SH-SY5Y (cell line): Measurements from ENCODE around the gene PMPCB.

Experiments
- GATA2 ChIP-seq: IDR thresholded peaks from 2 replicates; pipeline ENCODE4 v1.6.1; 2011; ENCODE audit warnings: mild to moderate bottlenecking, low read depth, low read length
- GATA3 ChIP-seq: IDR thresholded peaks from 2 replicates; pipeline ENCODE4 v1.6.1; 2011; ENCODE audit warnings: low read depth, mild to moderate bottlenecking, low read length, moderate library complexity

DNA sequence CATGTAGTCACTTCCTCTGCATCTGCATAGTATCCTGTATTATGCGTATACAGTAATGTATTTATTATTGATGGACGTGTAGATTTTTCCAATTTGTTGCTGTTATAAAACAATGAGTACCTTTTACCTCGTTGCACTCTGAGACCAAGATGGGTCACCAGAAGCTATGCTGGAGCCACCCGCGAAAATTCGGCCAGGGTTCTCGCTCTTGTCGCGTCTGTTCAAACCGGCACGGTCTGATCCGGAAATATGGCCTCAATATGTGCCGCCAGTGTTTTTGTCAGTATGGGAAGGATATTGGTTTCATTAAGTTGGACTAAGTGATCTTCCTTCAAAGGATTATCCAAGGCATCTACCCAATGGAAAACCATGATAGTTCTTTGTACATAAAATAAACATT is 51.2 kb downstream of the PMPCB start:
- TF ChIP-seq GATA3 (no peak), GATA2 (no peak)
